K562 (cell line): Measurements from ENCODE around the gene CARD10. TPM values are rescaled to one million over a fixed set of nuclear protein-coding genes. Genes with fewer than 3 reads are reported as not detected.

Source experiments
- KDM1A ChIP-seq, 2 experiments: fragments of 450-650 bp; IDR thresholded peaks; 2 replicates each; pipeline ENCODE4 v1.6.1; 2016; ENCODE audit warnings: mild to moderate bottlenecking in 2 of 2
- ZBTB9 ChIP-seq: fragments of 450-650 bp; formaldehyde crosslinking; IDR thresholded peaks from 2 replicates; pipeline ENCODE4 v1.4.0; 2020; ENCODE audit warnings: mild to moderate bottlenecking, moderate library complexity
- ZFP36 ChIP-seq: fragments of 150-350 bp; IDR thresholded peaks from 2 replicates; pipeline ENCODE4 v1.6.1; 2018; ENCODE audit warnings: low read length, low read depth; ENCODE audit not compliant: partially characterized antibody
- ZNF274 ChIP-seq: IDR thresholded peaks from 2 replicates; pipeline ENCODE4 v1.6.1; 2011; ENCODE audit warnings: low read depth, mild to moderate bottlenecking, low read length, moderate library complexity, borderline replicate concordance
- ZNF507 ChIP-seq: conservative IDR thresholded peaks from 2 replicates; pipeline ENCODE4 v1.6.1; 2017; ENCODE audit warnings: missing genetic modification characterization, missing compliant biosample characterization
- polyA plus RNA-seq, 8 experiments: library from polyadenylated mRNA; depleted of rRNA in 4 of 8; stranded (reverse) in 5 of 8; unstranded in 3 of 8; fragments of >200 nt; fragmentation: Nextera tagmentation in 2 of 8; fragmentation: Illumina TruSeq in 1 of 8; extraction: Ambion mirVana in 2 of 8; extraction: Trizol in 1 of 8; gene quantifications; 2 replicates each; pipeline versions ENCODE4 v1.2.1 to v1.2.3, GENCODE V29; 2011 to 2014; ENCODE audit warnings: inconsistent platforms in 1 of 8, missing spikeins in 1 of 8
- total RNA-seq, 7 experiments: library from RNA; depleted of rRNA in 6 of 7; stranded (reverse); fragments of >200 nt in 6 of 7; fragmentation: Illumina TruSeq in 2 of 7; extraction: Trizol in 2 of 7; gene quantifications; 2 replicates each; pipeline versions ENCODE4 v1.2.1 to v1.2.3, GENCODE V29; 2011 to 2021; ENCODE audit warnings: low replicate concordance in 1 of 7
- TF ChIP-seq, protein P1 (sequence below): fragments of 450-650 bp; IDR thresholded peaks from 2 replicates; pipeline ENCODE4 v1.6.1; 2016; ENCODE audit warnings: mild to moderate bottlenecking, moderate library complexity

CARD10 gene
- total and polyA plus RNA-seq, 9 of the 15 experiments (the other 6 are each of a cell fraction or from before 2014, with no cell fraction given) = 0.13 to 5.8 (median 1.6) TPM

GRCh38 chr22:37520776-37521191 lies 1.6 kb upstream of the CARD10 start (continued):
- TF ChIP-seq, protein P1, sequence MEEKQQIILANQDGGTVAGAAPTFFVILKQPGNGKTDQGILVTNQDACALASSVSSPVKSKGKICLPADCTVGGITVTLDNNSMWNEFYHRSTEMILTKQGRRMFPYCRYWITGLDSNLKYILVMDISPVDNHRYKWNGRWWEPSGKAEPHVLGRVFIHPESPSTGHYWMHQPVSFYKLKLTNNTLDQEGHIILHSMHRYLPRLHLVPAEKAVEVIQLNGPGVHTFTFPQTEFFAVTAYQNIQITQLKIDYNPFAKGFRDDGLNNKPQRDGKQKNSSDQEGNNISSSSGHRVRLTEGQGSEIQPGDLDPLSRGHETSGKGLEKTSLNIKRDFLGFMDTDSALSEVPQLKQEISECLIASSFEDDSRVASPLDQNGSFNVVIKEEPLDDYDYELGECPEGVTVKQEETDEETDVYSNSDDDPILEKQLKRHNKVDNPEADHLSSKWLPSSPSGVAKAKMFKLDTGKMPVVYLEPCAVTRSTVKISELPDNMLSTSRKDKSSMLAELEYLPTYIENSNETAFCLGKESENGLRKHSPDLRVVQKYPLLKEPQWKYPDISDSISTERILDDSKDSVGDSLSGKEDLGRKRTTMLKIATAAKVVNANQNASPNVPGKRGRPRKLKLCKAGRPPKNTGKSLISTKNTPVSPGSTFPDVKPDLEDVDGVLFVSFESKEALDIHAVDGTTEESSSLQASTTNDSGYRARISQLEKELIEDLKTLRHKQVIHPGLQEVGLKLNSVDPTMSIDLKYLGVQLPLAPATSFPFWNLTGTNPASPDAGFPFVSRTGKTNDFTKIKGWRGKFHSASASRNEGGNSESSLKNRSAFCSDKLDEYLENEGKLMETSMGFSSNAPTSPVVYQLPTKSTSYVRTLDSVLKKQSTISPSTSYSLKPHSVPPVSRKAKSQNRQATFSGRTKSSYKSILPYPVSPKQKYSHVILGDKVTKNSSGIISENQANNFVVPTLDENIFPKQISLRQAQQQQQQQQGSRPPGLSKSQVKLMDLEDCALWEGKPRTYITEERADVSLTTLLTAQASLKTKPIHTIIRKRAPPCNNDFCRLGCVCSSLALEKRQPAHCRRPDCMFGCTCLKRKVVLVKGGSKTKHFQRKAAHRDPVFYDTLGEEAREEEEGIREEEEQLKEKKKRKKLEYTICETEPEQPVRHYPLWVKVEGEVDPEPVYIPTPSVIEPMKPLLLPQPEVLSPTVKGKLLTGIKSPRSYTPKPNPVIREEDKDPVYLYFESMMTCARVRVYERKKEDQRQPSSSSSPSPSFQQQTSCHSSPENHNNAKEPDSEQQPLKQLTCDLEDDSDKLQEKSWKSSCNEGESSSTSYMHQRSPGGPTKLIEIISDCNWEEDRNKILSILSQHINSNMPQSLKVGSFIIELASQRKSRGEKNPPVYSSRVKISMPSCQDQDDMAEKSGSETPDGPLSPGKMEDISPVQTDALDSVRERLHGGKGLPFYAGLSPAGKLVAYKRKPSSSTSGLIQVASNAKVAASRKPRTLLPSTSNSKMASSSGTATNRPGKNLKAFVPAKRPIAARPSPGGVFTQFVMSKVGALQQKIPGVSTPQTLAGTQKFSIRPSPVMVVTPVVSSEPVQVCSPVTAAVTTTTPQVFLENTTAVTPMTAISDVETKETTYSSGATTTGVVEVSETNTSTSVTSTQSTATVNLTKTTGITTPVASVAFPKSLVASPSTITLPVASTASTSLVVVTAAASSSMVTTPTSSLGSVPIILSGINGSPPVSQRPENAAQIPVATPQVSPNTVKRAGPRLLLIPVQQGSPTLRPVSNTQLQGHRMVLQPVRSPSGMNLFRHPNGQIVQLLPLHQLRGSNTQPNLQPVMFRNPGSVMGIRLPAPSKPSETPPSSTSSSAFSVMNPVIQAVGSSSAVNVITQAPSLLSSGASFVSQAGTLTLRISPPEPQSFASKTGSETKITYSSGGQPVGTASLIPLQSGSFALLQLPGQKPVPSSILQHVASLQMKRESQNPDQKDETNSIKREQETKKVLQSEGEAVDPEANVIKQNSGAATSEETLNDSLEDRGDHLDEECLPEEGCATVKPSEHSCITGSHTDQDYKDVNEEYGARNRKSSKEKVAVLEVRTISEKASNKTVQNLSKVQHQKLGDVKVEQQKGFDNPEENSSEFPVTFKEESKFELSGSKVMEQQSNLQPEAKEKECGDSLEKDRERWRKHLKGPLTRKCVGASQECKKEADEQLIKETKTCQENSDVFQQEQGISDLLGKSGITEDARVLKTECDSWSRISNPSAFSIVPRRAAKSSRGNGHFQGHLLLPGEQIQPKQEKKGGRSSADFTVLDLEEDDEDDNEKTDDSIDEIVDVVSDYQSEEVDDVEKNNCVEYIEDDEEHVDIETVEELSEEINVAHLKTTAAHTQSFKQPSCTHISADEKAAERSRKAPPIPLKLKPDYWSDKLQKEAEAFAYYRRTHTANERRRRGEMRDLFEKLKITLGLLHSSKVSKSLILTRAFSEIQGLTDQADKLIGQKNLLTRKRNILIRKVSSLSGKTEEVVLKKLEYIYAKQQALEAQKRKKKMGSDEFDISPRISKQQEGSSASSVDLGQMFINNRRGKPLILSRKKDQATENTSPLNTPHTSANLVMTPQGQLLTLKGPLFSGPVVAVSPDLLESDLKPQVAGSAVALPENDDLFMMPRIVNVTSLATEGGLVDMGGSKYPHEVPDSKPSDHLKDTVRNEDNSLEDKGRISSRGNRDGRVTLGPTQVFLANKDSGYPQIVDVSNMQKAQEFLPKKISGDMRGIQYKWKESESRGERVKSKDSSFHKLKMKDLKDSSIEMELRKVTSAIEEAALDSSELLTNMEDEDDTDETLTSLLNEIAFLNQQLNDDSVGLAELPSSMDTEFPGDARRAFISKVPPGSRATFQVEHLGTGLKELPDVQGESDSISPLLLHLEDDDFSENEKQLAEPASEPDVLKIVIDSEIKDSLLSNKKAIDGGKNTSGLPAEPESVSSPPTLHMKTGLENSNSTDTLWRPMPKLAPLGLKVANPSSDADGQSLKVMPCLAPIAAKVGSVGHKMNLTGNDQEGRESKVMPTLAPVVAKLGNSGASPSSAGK = no peak
- TF ChIP-seq ZNF507 (tag) (no peak), ZNF274 (no peak), ZFP36 (peak; percentile 69), KDM1A (IDR thresholded peaks at IDR 0.05) (peak in 1 of 2 experiments; percentile 65; a peak in 3 of 4 replicates), ZBTB9 (CRISPR knock-in tag) (no peak)
